GM11168 (cell line): Measurements from ENCODE around the gene KRTAP4-16.
"Not testable (repeated sequence)": the region's sequence is repeated elsewhere in the genome, so short reads cannot be mapped to it uniquely, and the experiment has no call there.

Experiments used
- in situ Hi-C: fragments of 300-500 bp; cut with MboI; formaldehyde crosslinking; loops from one replicate; pipeline ENCODE4 v1.12.0; 2022; ENCODE audit warnings: low sequenced_read_pairs; ENCODE audit not compliant: unreplicated experiment

The KRTAP4-16 gene

GRCh38 chr17:41101586-41102259 lies at the start of gene KRTAP4-16:
KRTAP4-16 (minus strand) TSS chr17:41102209; CDS start chr17:41102209, 0 bp downstream.
- in situ Hi-C loops: no loop called here

- in situ Hi-C loops: no loop called here
Observed at GRCh38 chr17:41151525-41151924, 49.5 kb upstream of the KRTAP4-16 start.

GRCh38 chr17:41150026-41150425 lies 48.0 kb upstream of the KRTAP4-16 start:
- in situ Hi-C loops: no loop called here

GRCh38 chr17:41149652-41149985 lies 47.6 kb upstream of the KRTAP4-16 start, which contains the start of gene KRTAP4-5:
KRTAP4-5 (minus strand) TSS chr17:41149825; CDS start chr17:41149767, 58 bp downstream.
- in situ Hi-C loops: no loop called here

DNA sequence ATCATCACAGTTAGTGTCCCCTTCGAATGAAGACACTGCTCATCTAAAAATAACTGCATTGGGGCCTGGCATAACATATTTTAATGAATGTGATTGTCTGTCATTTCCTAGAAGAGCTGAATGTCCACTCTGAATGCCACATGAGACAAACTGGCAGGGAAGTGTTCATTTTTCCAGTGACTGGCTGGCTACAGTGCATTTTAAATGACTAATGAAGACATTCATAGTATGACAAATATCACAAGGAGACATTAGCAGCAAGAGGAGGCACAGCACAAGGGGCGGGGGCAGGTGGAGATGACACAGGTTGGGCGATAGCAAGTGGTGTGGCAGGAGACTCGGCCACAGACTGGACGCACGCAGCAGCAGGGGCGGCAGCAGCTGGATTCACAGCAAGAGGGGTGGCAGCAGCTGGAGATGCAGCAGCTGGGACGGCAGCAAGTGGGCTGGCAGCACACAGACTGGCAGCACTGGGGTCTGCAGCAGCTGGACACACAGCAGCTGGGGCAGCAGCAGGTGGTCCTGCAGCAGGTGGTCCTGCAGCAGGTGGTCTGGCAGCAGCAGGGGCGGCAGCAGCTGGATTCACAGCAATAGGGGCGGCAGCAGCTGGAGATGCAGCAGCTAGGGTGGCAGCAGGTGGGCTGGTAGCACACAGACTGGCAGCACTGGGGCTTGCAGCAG lies 47.1 kb upstream of the KRTAP4-16 start:
- in situ Hi-C loops: not testable (repeated sequence)

DNA sequence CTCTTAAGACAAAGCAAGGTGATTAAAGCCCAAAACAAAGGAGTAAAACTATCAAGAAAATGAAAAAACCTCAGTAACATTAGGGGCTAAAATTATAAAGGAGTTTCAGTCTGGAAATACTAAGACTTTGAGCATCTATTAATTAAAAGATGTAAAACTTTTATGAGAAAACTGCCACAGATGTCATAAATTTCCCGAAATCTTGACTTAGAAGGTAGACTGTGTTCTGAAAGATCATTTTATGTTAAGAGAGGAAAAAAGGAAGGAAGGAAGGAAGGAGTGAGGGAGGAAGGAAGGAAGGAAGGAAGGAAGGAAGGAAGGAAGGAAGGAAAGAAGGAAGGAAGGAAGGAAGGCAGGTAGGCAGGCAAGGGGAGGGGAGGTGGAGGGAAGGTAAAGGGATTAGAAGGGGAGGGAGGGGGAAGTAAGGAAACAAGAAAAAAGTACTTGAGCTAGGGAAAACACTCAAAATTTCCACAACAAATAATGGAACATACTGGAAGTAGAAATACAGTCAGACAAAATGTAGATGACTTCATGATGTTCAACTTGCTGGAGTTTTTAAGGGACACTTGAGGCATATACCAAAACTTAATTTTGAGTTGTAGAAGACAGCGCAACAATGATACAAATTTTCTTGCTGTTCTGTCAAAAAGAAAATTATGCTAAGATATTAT lies 45.7 kb upstream of the KRTAP4-16 start:
- in situ Hi-C loops: no loop called here

DNA sequence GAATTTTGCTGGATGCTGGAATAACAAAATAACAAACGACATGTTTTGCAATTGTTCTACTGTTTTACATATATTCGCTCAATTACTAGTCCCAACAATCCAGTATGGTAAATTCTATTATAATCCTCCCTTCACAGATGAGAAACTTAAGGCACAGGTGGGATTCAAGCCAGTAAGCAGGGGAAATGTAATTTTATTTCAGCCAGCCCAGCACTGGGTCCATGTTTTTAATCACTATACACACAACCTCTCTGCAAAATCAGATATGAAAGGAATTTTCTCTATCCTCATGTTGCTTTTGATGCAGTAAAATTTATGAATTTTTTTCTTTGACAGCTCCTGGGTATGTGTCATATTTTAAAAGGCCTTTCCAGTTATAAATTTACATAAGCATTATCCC lies 43.3 kb upstream of the KRTAP4-16 start:
- in situ Hi-C loops: no loop called here

- in situ Hi-C loops: no loop called here
Observed at GRCh38 chr17:41144846-41145245, 42.8 kb upstream of the KRTAP4-16 start.

DNA sequence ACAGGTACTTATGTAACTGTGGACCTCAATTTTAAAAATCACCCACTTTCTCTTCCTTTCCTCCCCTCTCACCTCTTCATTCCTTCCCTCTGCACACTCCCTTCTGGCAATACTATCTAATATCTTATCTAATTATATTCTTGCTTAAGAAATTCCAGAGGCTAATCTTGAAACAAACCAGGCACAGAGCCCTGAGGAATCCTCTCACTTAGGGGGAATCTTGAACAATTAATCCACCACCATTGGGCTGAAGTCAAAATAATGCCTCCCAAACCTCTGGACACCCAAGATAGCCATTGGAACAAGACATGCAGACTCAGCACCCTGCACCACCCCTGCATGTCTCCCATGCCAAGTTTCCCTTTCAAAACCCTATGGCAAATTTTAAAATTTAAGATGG lies 39.4 kb upstream of the KRTAP4-16 start:
- in situ Hi-C loops: no loop called here

- in situ Hi-C loops: no loop called here
Observed at GRCh38 chr17:41140360-41141131, 38.5 kb upstream of the KRTAP4-16 start, which contains the start of gene KRTAP4-6. KRTAP4-6 (minus strand) TSS chr17:41140544; CDS start chr17:41140487, 57 bp downstream.

- in situ Hi-C loops: not testable (repeated sequence)
Observed at GRCh38 chr17:41139865-41140264, 37.9 kb upstream of the KRTAP4-16 start.

DNA sequence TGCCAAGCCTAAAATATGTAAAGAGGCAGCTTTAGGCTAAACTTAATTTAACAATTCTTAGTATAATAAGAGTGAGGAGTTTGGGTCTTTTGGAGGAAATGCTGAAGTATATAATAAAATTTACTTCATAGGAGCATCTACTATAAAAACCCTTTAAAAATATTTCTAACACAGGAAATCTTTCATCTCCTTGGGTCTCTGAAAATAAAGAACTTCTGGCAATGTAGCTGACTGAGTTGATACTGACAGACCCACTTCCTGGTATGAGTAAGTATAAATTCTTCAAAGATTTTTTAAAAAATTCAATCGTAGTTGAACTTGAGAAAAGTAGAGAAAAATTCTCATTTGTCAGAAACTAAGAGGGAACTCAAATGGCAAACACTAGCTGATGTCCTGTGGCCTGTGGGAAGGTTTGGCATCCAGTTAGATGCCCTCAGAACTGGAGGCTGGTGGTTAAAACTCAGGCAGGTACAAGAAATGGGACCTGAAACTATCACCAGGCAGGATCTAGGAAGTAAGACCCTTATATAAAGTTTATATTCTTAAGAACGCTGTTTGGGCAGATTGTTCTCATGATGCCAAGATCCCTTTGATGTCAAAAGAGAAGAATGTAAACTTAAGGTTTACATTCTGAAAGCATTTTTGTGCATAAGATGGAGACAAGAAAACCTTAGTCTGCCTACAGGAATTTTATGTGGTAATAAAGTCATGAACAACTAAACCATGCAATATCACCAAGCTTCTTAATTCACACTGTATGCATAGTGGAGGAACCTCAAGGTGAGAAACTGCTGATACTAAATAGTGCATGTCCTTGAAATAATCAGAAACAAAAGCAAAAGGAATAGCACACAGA lies 32.1 kb upstream of the KRTAP4-16 start:
- in situ Hi-C loops: no loop called here

- in situ Hi-C loops: no loop called here
Observed at GRCh38 chr17:41131979-41132378, 30.0 kb upstream of the KRTAP4-16 start.

- in situ Hi-C loops: no loop called here
Observed at GRCh38 chr17:41127371-41127770, 25.4 kb upstream of the KRTAP4-16 start.

- in situ Hi-C loops: no loop called here
Observed at GRCh38 chr17:41126412-41126811, 24.4 kb upstream of the KRTAP4-16 start.

DNA sequence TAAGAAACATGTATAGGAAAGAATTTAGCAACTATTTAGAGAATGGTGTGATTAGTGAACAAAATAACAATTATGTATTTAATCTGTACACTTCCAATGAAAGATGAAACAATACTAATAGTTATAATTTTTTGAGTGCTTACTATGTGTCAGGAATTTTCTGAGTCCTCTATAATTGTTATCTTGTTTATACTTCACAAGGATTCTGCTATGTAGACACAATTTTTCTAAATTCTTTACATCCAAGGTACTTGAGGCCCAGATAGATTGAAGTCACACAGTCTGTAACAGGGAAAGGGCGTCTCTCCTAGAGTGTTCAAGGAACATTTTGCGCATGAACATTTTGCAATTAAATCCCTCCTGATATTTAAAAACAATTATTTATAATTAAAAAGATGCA lies 23.1 kb upstream of the KRTAP4-16 start:
- in situ Hi-C loops: no loop called here

GRCh38 chr17:41123991-41124371 lies 22.0 kb upstream of the KRTAP4-16 start, which contains the start of gene KRTAP4-12:
KRTAP4-12 (minus strand) TSS chr17:41124182; CDS start chr17:41124122, 60 bp downstream.
- in situ Hi-C loops: not testable (repeated sequence)

DNA sequence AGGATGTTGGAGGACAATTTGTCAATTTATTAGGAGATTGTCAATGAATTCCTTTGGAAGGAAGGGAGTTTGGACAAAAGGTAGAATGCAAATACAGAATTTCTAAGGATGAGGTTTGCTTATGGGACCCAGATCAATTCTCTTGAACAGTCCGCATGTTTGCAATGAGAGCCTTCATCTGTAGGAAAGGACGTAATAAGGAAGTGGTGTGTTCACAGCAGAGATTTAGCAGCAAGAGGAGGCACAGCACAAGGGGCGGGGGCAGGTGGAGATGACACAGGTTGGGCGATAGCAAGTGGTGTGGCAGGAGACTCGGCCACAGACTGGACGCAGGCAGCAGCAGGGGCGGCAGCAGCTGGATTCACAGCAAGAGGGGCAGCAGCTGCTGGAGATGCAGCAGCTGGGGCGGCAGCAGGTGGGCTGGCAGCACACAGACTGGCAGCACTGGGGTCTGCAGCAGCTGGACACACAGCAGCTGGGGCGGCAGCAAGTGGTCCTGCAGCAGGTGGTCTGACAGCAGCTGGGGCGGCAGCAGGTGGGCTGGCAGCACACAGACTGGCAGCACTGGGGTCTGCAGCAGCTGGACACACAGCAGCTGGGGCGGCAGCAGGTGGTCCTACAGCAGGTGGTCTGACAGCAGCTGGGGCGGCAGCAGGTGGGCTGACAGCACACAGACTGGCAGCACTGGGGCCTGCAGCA lies 21.4 kb upstream of the KRTAP4-16 start:
- in situ Hi-C loops: not testable (repeated sequence)

DNA sequence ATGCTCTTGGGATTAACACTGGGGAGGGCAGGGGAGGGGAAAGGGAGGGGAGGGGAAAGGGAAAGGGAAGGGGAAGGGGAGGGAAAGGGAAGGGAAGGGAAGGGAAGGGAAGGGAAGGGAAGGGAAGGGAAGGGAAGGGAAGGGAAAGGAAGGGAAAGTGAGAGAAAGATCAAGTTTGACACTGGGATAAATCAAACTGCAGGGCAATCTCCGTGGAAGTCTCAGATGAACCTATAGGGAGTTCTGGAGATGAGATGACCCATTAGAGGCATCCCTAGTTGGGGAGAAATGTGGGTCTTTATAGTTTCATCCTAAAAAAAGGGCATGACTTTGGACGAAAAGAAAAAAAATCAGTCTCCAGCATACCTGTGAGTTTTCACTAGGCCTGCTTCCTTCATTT lies 19.7 kb upstream of the KRTAP4-16 start:
- in situ Hi-C loops: no loop called here
